ENCODE data around the gene GPC4.
"Not testable (repeated sequence)": the region's sequence is repeated elsewhere in the genome, so short reads cannot be mapped to it uniquely, and the experiment has no call there.

Gene GPC4

GRCh38 chrX:133302775-133303445 is 112.4 kb downstream of the GPC4 start:
- no peak for DNase-seq

GRCh38 chrX:133300591-133300990 is 114.7 kb downstream of the GPC4 start:
- no peak for DNase-seq

- DNase-seq, result no peak
Observed at GRCh38 chrX:133297284-133297683, 118.0 kb downstream of the GPC4 start.

- no peak for DNase-seq
Observed at GRCh38 chrX:133294126-133294525, 121.2 kb downstream of the GPC4 start.

- no peak for DNase-seq
Observed at GRCh38 chrX:133290076-133290475, 125.2 kb downstream of the GPC4 start.

- DNase-seq, result no peak
Observed at GRCh38 chrX:133287860-133288259, 127.4 kb downstream of the GPC4 start.

GRCh38 chrX:133285341-133285740 is 129.9 kb downstream of the GPC4 start:
- no peak for DNase-seq

GRCh38 chrX:133279112-133279730 is 136.1 kb downstream of the GPC4 start:
- DNase-seq, result not testable (repeated sequence)

GRCh38 chrX:133273180-133273579 is 142.1 kb downstream of the GPC4 start:
- no peak for DNase-seq

GRCh38 chrX:133269168-133269567 is 146.1 kb downstream of the GPC4 start:
- DNase-seq, result no peak

- DNase-seq, result no peak
Observed at GRCh38 chrX:133267621-133268020, 147.7 kb downstream of the GPC4 start.

GRCh38 chrX:133265331-133265730 is 150.0 kb downstream of the GPC4 start:
- no peak for DNase-seq

- DNase-seq, result no peak
Observed at GRCh38 chrX:133258481-133258880, 156.8 kb downstream of the GPC4 start.

- no peak for DNase-seq
Observed at GRCh38 chrX:133254666-133255065, 160.6 kb downstream of the GPC4 start.

GRCh38 chrX:133251204-133251603 is 164.1 kb downstream of the GPC4 start:
- DNase-seq, result no peak

GRCh38 chrX:133250184-133251100 is 164.8 kb downstream of the GPC4 start:
- DNase-seq, result no peak

All from NCI-H187 (cell line).